Measurements from ENCODE around the gene SLC29A3. TPM values are rescaled to one million over a fixed set of nuclear protein-coding genes. Genes with fewer than 3 reads are reported as not detected.

SLC29A3 gene
- total RNA-seq, 1 experiment from 2014 or later = 9.2 TPM

DNA sequence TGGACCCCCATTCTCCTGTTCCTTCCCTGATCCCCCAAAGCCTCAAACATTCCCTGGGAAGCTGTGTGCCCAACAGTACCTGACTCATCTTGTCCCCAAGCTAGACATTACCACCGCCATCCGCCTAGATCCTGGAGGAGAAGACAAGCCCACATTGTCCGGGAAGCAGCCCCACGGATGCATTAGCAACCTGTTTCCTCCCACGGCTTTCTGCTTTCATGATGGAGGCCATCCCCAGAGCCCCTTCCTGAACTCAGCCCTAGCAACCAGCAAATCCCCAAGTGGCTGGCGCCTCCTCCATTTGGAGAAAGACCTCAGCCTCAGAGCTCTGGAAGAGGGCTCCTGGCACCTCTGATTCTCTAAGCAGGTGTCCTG, 2.3 kb upstream of the SLC29A3 start:
- Mint-ChIP-seq H3K9me3 (no peaks in the 10 kb centered on the region; a peak in 1 of 5 replicates), H3K4me3 (no peak overlapping the region), H3K27me3 (ENCODE audit: low read depth) (peaks cover 20% of the 10 kb centered on the region), H3K4me1 (peaks cover 24% of the 10 kb centered on the region in 2 experiments), H3K27ac (peak overlapping the region in 2 of 3 experiments; percentile 16 to 63; a peak in 2 of 7 replicates), H3K36me3 (ENCODE audit: insufficient read depth in 1 of 3, low read depth in 3 of 3) (no peaks in the 10 kb centered on the region)
- no peak overlapping the region for H3K9ac ChIP-seq (ENCODE audit: extremely low read depth, insufficient read length, low read length)
- no peak overlapping the region for H2BK5ac ChIP-seq (ENCODE audit: insufficient read length, low read length)
- H3K9me3 ChIP-seq (ENCODE audit: control insufficient read depth, low read depth, low read length) = no peaks in the 10 kb centered on the region
- no peak overlapping the region for H2AFZ ChIP-seq (ENCODE audit: low read length)
- TF ChIP-seq CTCF (conservative IDR thresholded peaks at IDR 0.05) = no peak
- peaks cover 7% of the 10 kb centered on the region for H3K23me2 ChIP-seq (ENCODE audit: insufficient read length, low read depth, low read length, poor library complexity, severe bottlenecking)
- H3K27ac ChIP-seq (ENCODE audit: insufficient read length, low read depth, low read length) = no peak overlapping the region
- no peak overlapping the region for H2BK20ac ChIP-seq (ENCODE audit: low read depth, low read length, poor library complexity, severe bottlenecking)
- WGBS (ENCODE audit: extremely low coverage, insufficient read length, low lambda C conversion rate) = no CpG with 5 or more reads among the region's 6 CpGs
- H3K79me1 ChIP-seq (ENCODE audit: insufficient read depth, low read depth, low read length, poor library complexity, severe bottlenecking) = no peaks in the 10 kb centered on the region
- H2AK5ac ChIP-seq (ENCODE audit: insufficient read length, low read length) = no peak overlapping the region
- no peaks in the 10 kb centered on the region for H4K20me1 ChIP-seq (ENCODE audit: control insufficient read depth, insufficient read depth, insufficient read length)
- no peak overlapping the region for H2BK15ac ChIP-seq (ENCODE audit: low read depth, low read length)
- no peaks in the 10 kb centered on the region for H3K4me1 ChIP-seq (ENCODE audit: insufficient read depth, low read length)
- no peak overlapping the region for H4K8ac ChIP-seq (replicated peaks; ENCODE audit: insufficient read length, low read depth, low read length)
- no peak overlapping the region for H3K56ac ChIP-seq (ENCODE audit: insufficient read length, low read depth, low read length)
- no peaks in the 10 kb centered on the region for H3K79me2 ChIP-seq (ENCODE audit: insufficient read depth, low read length)
- no peak overlapping the region for H2BK12ac ChIP-seq (ENCODE audit: insufficient read length, low read depth, low read length)
- no peaks in the 10 kb centered on the region; the same call in 1 of the 2 replicates for H3K27me3 ChIP-seq (ENCODE audit: insufficient read depth, low read length)
- H3T11ph ChIP-seq (ENCODE audit: low read length) = no peak overlapping the region
- no peak overlapping the region for H3K4ac ChIP-seq (ENCODE audit: low read depth, low read length)
- no peak overlapping the region for H4K5ac ChIP-seq (ENCODE audit: insufficient read length, low read depth, low read length)
- DNase-seq = no peak
- H3K23ac ChIP-seq (ENCODE audit: insufficient read length, low read depth, low read length) = no peak overlapping the region
- no peak overlapping the region for H2BK120ac ChIP-seq (ENCODE audit: low read depth, low read length, poor library complexity, severe bottlenecking)
- H4K91ac ChIP-seq (ENCODE audit: insufficient read length, low read depth, low read length) = no peak overlapping the region
- no peak overlapping the region for H3K18ac ChIP-seq (ENCODE audit: insufficient read length, low read depth, low read length)
- H3K14ac ChIP-seq (ENCODE audit: insufficient read depth, low read length) = no peak overlapping the region
- no peak overlapping the region for H3K4me2 ChIP-seq (ENCODE audit: insufficient read depth, insufficient read length, low read length)

Measured in H9 (cell line).